Upper lobe of right lung (tissue), 1 donor: ENCODE measurements around the gene EPO. TPM values are rescaled to one million over a fixed set of nuclear protein-coding genes. Genes with fewer than 3 reads are reported as not detected.
A peak's percentile ranks its signal among the peaks of the same experiment; 100 is the strongest.

Experiments used
- ATAC-seq: fragments of 200-7000 bp; cut with Tn5 transposase; one replicate; pipeline ENCODE4 v1.9.1; 2020; ENCODE audit warnings: mild to moderate bottlenecking, moderate library complexity
- DNase-seq: peaks from one replicate; pipeline ENCODE4 v3.0.0-alpha.2; 2020
- H3K27ac ChIP-seq: fragments of 200-600 bp; one replicate; pipeline ENCODE4 v1.8.0; 2022
- H3K27me3 ChIP-seq: fragments of 200-600 bp; one replicate; pipeline ENCODE4 v1.8.0; 2022; ENCODE audit warnings: mild to moderate bottlenecking
- H3K36me3 ChIP-seq: fragments of 200-600 bp; one replicate; pipeline ENCODE4 v1.8.0; 2022
- H3K4me1 ChIP-seq: fragments of 200-600 bp; one replicate; pipeline ENCODE4 v1.8.0; 2022
- H3K4me3 ChIP-seq: fragments of 200-600 bp; one replicate; pipeline ENCODE4 v1.8.0; 2022; ENCODE audit warnings: mild to moderate bottlenecking
- H3K9me3 ChIP-seq: fragments of 200-600 bp; one replicate; pipeline ENCODE4 v1.8.0; 2022
- CTCF ChIP-seq: fragments of 200-600 bp; IDR thresholded peaks from one replicate; pipeline ENCODE4 v1.8.0; 2022; ENCODE audit warnings: antibody characterized with exemption
- intact Hi-C: fragments of 100-400 bp; cut with DNase I; formaldehyde crosslinking; loops from one replicate; pipeline ENCODE4 v1.11.0; 2022
- total RNA-seq: library from RNA; stranded (reverse); fragmentation: NEBNext Ultra II Directional; extraction: Animal tissue kit (Norgen Biotek cat#: 25700); gene quantifications from one replicate; pipeline ENCODE4 v1.2.1, GENCODE V29; 2021
- donor health status: DM: no; HTN: yes; CAD: no; lungs with severe emphysema.

Gene EPO
- total RNA-seq, 1 donor from 2014 or later, result not detected

GRCh38 chr7:100731937-100732636 lies 11.8 kb downstream of the EPO start:
- no peak overlapping the region for H3K4me3 ChIP-seq
- TF ChIP-seq CTCF, result no peak
- H3K9me3 ChIP-seq, result no peaks in the 10 kb centered on the region
- peaks cover 10% of the 10 kb centered on the region for H3K27me3 ChIP-seq
- H3K4me1 ChIP-seq, result no peaks in the 10 kb centered on the region
- H3K27ac ChIP-seq, result no peak overlapping the region
- H3K36me3 ChIP-seq, result no peaks in the 10 kb centered on the region
- DNase-seq (no peak), ATAC-seq (no peak)
- intact Hi-C loops, result no loop called here

- H3K36me3 ChIP-seq, result no peaks in the 10 kb centered on the region
- intact Hi-C loops, result no loop called here
- TF ChIP-seq CTCF, result no peak
- DNase-seq (no peak), ATAC-seq (no peak)
- no peaks in the 10 kb centered on the region for H3K9me3 ChIP-seq
- H3K4me3 ChIP-seq, result no peak overlapping the region
- peaks cover 10% of the 10 kb centered on the region for H3K27me3 ChIP-seq
- no peak overlapping the region for H3K27ac ChIP-seq
- H3K4me1 ChIP-seq, result no peaks in the 10 kb centered on the region
Measured at GRCh38 chr7:100735730-100736129, 15.5 kb downstream of the EPO start.

DNA sequence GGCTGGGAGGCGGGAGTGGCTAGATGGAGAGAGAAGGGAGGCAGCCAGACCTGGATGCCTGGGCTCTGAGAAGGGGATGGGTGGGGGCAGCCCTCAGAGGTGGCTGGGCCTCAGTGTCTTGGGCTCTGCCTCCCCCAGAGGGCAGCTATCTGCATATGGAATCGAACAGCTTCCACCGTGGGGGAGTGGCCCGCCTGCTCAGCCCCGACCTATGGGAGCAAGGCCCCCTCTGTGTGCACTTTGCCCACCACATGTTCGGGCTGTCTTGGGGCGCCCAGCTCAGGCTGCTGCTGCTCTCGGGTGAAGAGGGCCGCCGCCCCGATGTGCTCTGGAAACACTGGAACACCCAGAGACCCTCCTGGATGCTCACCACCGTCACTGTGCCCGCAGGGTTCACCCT lies 16.4 kb downstream of the EPO start:
- intact Hi-C loops, result no loop called here
- no peak for DNase-seq
- no peaks in the 10 kb centered on the region for H3K36me3 ChIP-seq
- peak; percentile 31 for ATAC-seq
- TF ChIP-seq CTCF, result no peak
- H3K9me3 ChIP-seq, result no peaks in the 10 kb centered on the region
- peaks cover 10% of the 10 kb centered on the region for H3K27me3 ChIP-seq
- no peak overlapping the region for H3K4me3 ChIP-seq
- no peaks in the 10 kb centered on the region for H3K4me1 ChIP-seq
- no peak overlapping the region for H3K27ac ChIP-seq

GRCh38 chr7:100739934-100740333 lies 19.7 kb downstream of the EPO start:
- Histone ChIP-seq H3K4me3 (no peak overlapping the region), H3K4me1 (no peaks in the 10 kb centered on the region), H3K36me3 (no peaks in the 10 kb centered on the region), H3K27ac (no peak overlapping the region), H3K27me3 (no peaks in the 10 kb centered on the region), H3K9me3 (no peaks in the 10 kb centered on the region)
- TF ChIP-seq CTCF, result no peak
- DNase-seq, result no peak
- intact Hi-C loops, result no loop called here
- no peak for ATAC-seq

GRCh38 chr7:100744605-100745004 lies 24.3 kb downstream of the EPO start:
- no peaks in the 10 kb centered on the region for H3K9me3 ChIP-seq
- intact Hi-C loops, result no loop called here
- no peak overlapping the region for H3K27ac ChIP-seq
- peaks cover 3% of the 10 kb centered on the region for H3K27me3 ChIP-seq
- ATAC-seq (no peak), DNase-seq (no peak)
- no peak for TF ChIP-seq CTCF
- H3K4me1 ChIP-seq, result no peaks in the 10 kb centered on the region
- no peaks in the 10 kb centered on the region for H3K36me3 ChIP-seq
- H3K4me3 ChIP-seq, result peak overlapping the region; percentile 45

DNA sequence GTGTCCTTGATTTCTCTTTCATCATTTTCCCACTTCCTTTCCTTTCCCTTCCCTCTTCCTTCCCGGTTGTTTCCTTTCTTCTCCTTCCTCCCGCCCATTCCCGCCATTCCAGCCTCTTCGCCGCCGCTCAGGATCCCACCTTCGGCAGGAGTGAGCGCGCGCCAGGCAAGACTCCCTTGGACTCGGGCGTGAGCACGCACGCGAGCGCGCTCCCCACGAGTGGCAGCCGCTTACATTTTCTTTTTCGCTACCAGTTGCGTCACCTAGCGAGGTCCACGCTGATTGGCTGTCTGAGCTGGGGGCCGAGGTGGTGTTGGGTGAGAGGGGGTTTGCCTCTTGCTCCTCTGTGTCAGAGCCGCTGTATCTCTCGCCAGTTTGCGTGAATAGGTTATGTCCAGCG lies 24.9 kb downstream of the EPO start:
- no peak for TF ChIP-seq CTCF
- intact Hi-C loops, result no loop called here
- no peaks in the 10 kb centered on the region for H3K9me3 ChIP-seq
- no peak overlapping the region for H3K27ac ChIP-seq
- ATAC-seq, result peak; percentile 87
- peak overlapping the region; percentile 45 for H3K4me3 ChIP-seq
- H3K36me3 ChIP-seq, result no peaks in the 10 kb centered on the region
- no peaks in the 10 kb centered on the region for H3K4me1 ChIP-seq
- H3K27me3 ChIP-seq, result peaks cover 6% of the 10 kb centered on the region
- peak; percentile 73 for DNase-seq
